GM12874 (cell line): ENCODE results near the gene PLGRKT.

Experiments used
- TF ChIP-seq, protein P1 (sequence below): IDR thresholded peaks from 2 replicates; pipeline ENCODE4 v1.5.1; 2011; ENCODE audit warnings: low read depth, mild to moderate bottlenecking, control low read depth, low read length, moderate library complexity; ENCODE audit not compliant: insufficient read depth

PLGRKT gene, protein sequence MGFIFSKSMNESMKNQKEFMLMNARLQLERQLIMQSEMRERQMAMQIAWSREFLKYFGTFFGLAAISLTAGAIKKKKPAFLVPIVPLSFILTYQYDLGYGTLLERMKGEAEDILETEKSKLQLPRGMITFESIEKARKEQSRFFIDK

DNA sequence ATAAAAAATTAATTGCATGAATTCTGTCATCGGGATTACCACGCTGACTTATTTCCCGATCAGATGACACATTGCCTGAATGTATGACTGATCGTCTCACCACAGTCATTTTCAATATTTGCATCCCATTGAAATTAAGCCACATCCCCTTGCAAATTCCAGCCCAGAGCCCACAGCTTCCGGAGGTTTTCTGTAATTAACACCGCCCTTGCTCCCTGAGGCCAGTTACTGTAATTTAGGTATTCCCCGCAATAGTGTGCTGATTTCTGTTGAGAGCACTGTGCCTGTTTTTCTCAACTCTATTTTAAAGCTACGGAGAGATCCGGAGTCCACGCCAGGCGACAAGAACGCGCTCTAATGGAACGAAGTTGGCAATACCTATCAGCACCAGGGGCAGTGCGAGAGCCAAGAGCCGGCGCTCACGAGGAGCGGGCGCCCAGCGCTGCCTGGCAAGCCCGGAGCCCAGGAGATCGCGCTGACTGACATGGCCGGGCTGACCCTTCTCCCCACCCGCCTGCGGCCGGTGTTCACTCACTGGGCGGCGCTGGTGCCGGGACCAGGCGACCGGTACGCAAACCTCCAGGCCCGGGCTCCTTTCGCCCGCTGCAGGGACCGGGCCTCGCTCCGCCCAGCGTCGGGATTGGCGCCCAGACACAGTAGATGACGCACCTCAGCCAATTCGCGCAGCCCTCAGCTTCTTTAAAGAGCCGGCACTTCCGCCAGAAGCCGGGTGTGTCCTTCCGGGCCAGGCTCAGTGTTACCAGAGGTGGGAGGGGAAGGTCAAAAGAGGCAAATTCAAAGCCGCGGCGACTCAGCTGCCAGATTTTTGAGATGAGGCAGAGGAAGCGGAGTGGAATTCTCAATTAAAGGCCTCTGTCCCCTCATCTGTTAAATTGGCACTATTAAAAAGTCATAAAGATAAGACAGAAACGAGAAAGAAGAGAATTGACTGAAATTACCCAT lies at the start of gene PLGRKT:
Gene PLGRKT (minus strand): TSS at position 672 of the 963 bp plus-strand sequence. CDS start 5,948 bp downstream, outside the sequence.
- TF ChIP-seq, protein P1, sequence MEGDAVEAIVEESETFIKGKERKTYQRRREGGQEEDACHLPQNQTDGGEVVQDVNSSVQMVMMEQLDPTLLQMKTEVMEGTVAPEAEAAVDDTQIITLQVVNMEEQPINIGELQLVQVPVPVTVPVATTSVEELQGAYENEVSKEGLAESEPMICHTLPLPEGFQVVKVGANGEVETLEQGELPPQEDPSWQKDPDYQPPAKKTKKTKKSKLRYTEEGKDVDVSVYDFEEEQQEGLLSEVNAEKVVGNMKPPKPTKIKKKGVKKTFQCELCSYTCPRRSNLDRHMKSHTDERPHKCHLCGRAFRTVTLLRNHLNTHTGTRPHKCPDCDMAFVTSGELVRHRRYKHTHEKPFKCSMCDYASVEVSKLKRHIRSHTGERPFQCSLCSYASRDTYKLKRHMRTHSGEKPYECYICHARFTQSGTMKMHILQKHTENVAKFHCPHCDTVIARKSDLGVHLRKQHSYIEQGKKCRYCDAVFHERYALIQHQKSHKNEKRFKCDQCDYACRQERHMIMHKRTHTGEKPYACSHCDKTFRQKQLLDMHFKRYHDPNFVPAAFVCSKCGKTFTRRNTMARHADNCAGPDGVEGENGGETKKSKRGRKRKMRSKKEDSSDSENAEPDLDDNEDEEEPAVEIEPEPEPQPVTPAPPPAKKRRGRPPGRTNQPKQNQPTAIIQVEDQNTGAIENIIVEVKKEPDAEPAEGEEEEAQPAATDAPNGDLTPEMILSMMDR = peak; percentile 25; the same call in 1 of the 2 replicates

DNA sequence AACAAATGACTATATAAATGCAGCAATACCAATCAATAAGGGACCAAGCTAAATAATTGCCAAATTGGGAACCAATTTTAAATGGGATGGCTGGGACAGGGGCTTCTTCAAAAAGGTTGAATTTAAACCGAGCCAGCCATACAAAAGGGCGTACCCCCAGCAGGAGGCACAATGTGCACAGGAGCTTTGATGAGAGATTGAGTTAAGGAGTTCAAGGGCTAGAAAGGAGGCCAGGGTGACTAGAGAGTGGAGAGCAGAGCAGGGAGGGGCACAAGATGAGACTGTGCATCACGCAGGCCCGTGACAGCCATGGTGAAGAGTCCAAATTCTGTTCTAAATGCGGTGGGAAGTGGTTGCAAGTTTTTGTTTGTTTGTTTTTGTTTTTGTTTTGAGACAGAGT lies 49.3 kb upstream of the PLGRKT start:
- TF ChIP-seq, protein P1 = no peak

DNA sequence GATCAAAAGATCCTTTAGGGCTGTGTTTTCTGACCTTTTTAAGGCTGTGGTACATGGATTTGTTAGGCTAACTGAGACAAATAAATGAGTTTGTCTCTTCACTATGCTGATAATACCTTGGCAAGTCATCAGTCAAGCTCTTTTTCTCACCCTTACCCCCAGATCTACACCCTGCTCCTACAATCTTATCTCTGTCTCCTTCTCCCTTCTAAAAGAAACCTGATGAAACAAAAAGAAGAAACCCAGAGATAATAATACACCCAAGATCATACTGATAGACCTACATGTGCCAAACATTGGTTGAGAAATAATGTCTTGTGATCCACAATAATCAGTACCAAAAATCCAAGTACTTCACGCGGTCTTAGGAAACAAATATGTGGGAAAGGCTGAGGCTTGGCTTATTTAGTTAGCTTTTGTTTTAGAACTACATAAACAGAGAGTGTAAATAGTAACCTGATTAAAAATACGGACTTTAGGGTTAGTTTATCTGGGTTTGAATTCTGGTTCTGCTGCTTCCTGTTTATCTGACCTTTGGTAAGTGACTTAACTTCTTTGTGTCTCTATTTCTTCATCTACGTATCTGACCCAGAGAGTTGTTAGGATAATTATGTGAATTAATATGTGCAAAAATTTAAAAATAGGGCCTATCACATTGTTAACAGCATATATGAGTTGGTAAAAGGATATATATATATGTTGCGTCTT lies 47.8 kb upstream of the PLGRKT start:
- TF ChIP-seq, protein P1 = no peak

DNA sequence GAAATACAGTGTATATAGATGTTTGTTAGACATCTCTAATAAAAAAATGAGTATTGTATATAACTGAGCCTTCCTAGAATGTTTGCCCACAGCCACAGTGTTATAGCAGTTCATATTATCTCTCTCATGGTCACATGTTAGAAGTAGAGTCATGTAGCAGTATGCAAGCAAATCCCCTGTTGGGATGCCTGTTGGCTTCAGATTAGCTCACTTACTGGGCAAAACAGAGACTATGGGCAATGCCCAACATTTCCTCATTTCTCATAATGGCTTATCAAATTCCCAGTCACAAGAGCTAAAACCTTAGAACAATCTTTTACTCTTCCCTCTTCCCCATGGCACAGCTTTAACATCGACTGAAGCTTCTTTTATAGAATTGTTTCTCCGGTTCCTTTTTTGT lies 45.6 kb upstream of the PLGRKT start:
- TF ChIP-seq, protein P1 = no peak

DNA sequence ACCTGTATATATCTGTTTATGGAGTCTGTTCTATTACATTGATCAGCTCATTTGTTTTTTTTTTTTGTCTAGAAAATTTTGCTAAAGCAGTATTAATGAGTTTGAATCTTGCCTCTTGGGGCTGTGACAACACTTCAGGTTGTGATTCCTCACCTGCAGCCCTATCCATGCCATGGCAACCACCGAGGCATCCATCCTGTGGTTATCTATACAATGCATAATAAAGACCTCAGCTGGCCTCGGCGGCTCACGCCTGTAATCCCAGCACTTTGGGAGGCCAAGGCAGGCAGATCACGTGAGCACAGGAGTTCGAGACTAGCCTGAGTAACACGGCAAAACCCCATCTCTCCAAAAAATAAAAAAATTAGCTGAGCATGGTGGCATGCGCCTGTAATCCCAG lies 44.5 kb upstream of the PLGRKT start:
- TF ChIP-seq, protein P1 = no peak

DNA sequence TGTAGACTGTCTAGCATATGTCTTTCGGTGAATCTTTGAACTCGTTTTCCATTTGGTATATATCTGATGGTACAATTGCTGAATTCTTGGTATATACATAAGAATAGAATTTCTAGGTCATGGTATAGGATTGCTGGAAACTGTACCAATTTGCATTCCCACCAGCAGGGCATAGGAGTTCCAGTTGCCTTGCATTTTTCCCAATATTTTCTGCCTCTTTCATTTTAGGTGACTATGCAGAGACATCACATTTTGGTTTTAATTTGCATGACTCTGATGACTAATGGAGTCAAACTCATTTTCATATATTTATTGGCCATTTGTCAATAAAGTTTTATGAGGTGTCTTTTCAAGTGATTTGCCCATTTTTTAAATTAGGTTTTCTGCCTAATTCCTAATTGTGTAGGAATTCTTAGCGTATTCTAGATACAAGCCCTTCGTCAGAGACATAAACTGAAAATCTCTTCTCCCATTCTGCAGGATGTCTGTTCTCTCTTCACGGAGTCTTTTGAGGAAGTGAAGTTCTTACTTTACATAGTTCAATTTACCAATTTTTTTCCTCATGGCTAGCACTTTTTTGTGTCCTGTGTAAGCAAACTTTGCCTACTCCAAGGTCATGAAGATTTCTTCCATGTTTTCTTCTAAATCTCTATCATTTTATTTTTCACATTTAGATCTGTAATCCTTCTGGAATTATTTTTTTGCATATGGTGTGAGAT lies 43.8 kb upstream of the PLGRKT start:
- TF ChIP-seq, protein P1 = no peak
